Endodermal cell (in vitro differentiated cells): ENCODE results near the gene CHCHD3. TPM values are rescaled to one million over a fixed set of nuclear protein-coding genes. Genes with fewer than 3 reads are reported as not detected.
A peak's percentile ranks its signal among the peaks of the same experiment; 100 is the strongest.
"Not testable (repeated sequence)": the region's sequence is repeated elsewhere in the genome, so short reads cannot be mapped to it uniquely, and the experiment has no call there.

Experiments used
- DNase-seq: peaks from one replicate; pipeline ENCODE4 v3.0.0-alpha.2; 2017
- H3K27ac ChIP-seq: 2 replicates; pipeline ENCODE4 v1.5.1; 2013; ENCODE audit warnings: mild to moderate bottlenecking, low read depth, low read length, moderate library complexity
- H3K27me3 ChIP-seq: 2 replicates; pipeline ENCODE4 v1.6.1; 2013; ENCODE audit warnings: mild to moderate bottlenecking, low read length, moderate library complexity; ENCODE audit not compliant: insufficient read depth, control insufficient read depth, poor library complexity, severe bottlenecking
- H3K36me3 ChIP-seq: 2 replicates; pipeline ENCODE4 v1.7.0; 2013; ENCODE audit warnings: mild to moderate bottlenecking, low read length, moderate library complexity; ENCODE audit not compliant: control insufficient read depth, insufficient read depth
- H3K4me1 ChIP-seq: one replicate; pipeline ENCODE4 v1.7.0; 2013; ENCODE audit warnings: low read length; ENCODE audit not compliant: control insufficient read depth, insufficient read depth
- H3K4me3 ChIP-seq: 2 replicates; pipeline ENCODE4 v1.5.1; 2013; ENCODE audit warnings: mild to moderate bottlenecking, low read length, moderate library complexity
- H3K9ac ChIP-seq: 2 replicates; pipeline ENCODE4 v1.6.1; 2013; ENCODE audit warnings: mild to moderate bottlenecking, low read length, moderate library complexity; ENCODE audit not compliant: poor library complexity, severe bottlenecking; ENCODE audit errors: extremely low read depth
- H3K9me3 ChIP-seq: 2 replicates; pipeline ENCODE4 v1.6.1; 2013; ENCODE audit warnings: mild to moderate bottlenecking, low read length, moderate library complexity; ENCODE audit not compliant: control insufficient read depth
- H3K27ac Mint-ChIP-seq: 2 replicates; pipeline ENCODE4 v1.8.0; 2020; ENCODE audit warnings: mixed read lengths
- H3K27me3 Mint-ChIP-seq: 2 replicates; pipeline ENCODE4 v1.8.0; 2021; ENCODE audit warnings: mild to moderate bottlenecking, mixed read lengths; ENCODE audit not compliant: insufficient read depth
- H3K36me3 Mint-ChIP-seq: 2 replicates; pipeline ENCODE4 v1.8.0; 2020; ENCODE audit warnings: low read depth, mixed read lengths
- H3K4me1 Mint-ChIP-seq: 2 replicates; pipeline ENCODE4 v1.8.0; 2020; ENCODE audit warnings: mixed read lengths
- H3K4me3 Mint-ChIP-seq: 2 replicates; pipeline ENCODE4 v1.8.0; 2020; ENCODE audit warnings: mild to moderate bottlenecking, moderate library complexity, mixed read lengths
- H3K9me3 Mint-ChIP-seq: 2 replicates; pipeline ENCODE4 v1.8.0; 2020; ENCODE audit warnings: mild to moderate bottlenecking, mixed read lengths
- CTCF ChIP-seq: fragments of 200-600 bp; sonication (generic); conservative IDR thresholded peaks from 2 replicates; pipeline ENCODE4 v1.5.0; 2021; ENCODE audit warnings: antibody characterized with exemption, mild to moderate bottlenecking
- WGBS, 2 experiments: methylation state at CpG; one replicate each; pipeline versions ENCODE4 v1.1.5 to v1.1.7; 2013; ENCODE audit warnings: missing lambda C conversion rate in 2 of 2, mixed read lengths in 1 of 2; ENCODE audit not compliant: insufficient coverage in 1 of 2, insufficient read length in 1 of 2; 5-methylcytosine and 5-hydroxymethylcytosine counted together
- total RNA-seq, 2 donors: library from RNA; stranded (reverse); fragmentation: NEBNext Ultra II Directional in 1 of 2; extraction: Animal tissue kit (Norgen Biotek cat#: 25700) in 1 of 2; gene quantifications; 2 replicates in 1 of 2; 3 replicates in 1 of 2; pipeline ENCODE4 v1.2.1, GENCODE V29; 2021

The CHCHD3 gene
- total RNA-seq, 2 donors from 2014 or later, result 70.4 to 75.2 TPM

GRCh38 chr7:132930881-132931280, 151.0 kb downstream of the CHCHD3 start:
- WGBS, 2 experiments, result 76% methylated on average over 4 of the region's 4 CpGs; no CpG with 5 or more reads in 1 of the 2 experiments
- H3K9me3 Mint-ChIP-seq, result no peaks in the 10 kb centered on the region

GRCh38 chr7:132929944-132930343, 151.9 kb downstream of the CHCHD3 start:
- not testable (repeated sequence) for H3K9ac ChIP-seq, H3K27me3 ChIP-seq, H3K9me3 ChIP-seq, H3K4me1 ChIP-seq, H3K9me3 Mint-ChIP-seq, H3K27me3 Mint-ChIP-seq, H3K27ac ChIP-seq, H3K36me3 Mint-ChIP-seq, H3K4me3 ChIP-seq, H3K4me3 Mint-ChIP-seq, H3K27ac Mint-ChIP-seq, H3K36me3 ChIP-seq, DNase-seq
- H3K4me1 Mint-ChIP-seq, result peaks cover 12% of the 10 kb centered on the region
- WGBS, 2 experiments, result 93 to 100% methylated on average over 1 to 5 of the region's 5 CpGs

More at GRCh38 chr7:132930881-132931280, 151.0 kb downstream of the CHCHD3 start:
- Mint-ChIP-seq H3K27me3 (no peaks in the 10 kb centered on the region), H3K36me3 (peaks cover 5% of the 10 kb centered on the region), H3K4me1 (peaks cover 12% of the 10 kb centered on the region), H3K27ac (no peak overlapping the region), H3K4me3 (no peak overlapping the region)
- DNase-seq, result peak; percentile 64
- TF ChIP-seq CTCF, result peak; percentile 79
- H3K27ac ChIP-seq, result no peak overlapping the region
- no peaks in the 10 kb centered on the region for H3K4me1 ChIP-seq
- H3K36me3 ChIP-seq, result no peaks in the 10 kb centered on the region
- H3K9ac ChIP-seq, result no peak overlapping the region
- H3K4me3 ChIP-seq, result no peak overlapping the region
- no peaks in the 10 kb centered on the region for H3K27me3 ChIP-seq
- peaks cover 6% of the 10 kb centered on the region for H3K9me3 ChIP-seq

DNA sequence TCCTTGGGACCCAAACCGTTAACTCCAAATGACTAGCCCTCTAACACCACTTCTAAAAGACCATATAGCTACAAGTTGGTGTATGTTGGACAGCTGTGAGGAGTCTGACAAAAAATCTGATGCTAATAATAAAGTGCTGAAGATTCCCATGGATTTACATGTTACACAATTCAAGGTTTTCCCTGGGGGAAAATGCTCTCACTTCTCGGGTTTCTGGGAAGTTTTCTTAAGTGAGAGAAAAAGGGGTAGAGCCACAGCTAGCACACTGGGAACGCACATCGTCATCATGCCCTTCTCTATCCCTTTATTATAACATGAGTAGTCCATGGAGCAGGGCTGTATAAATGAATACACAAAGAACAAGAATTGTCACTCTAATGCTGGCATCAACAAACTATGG, 162.1 kb downstream of the CHCHD3 start:
- no peaks in the 10 kb centered on the region for H3K9me3 ChIP-seq

More for the DNA sequence above, 162.1 kb downstream of the CHCHD3 start:
- 93% methylated on average over 4 of the region's 4 CpGs; no CpG with 5 or more reads in 1 of the 2 experiments for WGBS, 2 experiments
- Histone ChIP-seq H3K36me3 (no peaks in the 10 kb centered on the region), H3K27ac (no peak overlapping the region), H3K4me1 (peaks cover 3% of the 10 kb centered on the region), H3K9ac (no peak overlapping the region), H3K4me3 (no peak overlapping the region), H3K27me3 (no peaks in the 10 kb centered on the region)
- no peaks in the 10 kb centered on the region for H3K9me3 Mint-ChIP-seq
- H3K4me3 Mint-ChIP-seq, result no peak overlapping the region
- peaks cover 19% of the 10 kb centered on the region for H3K4me1 Mint-ChIP-seq
- TF ChIP-seq CTCF, result no peak
- no peak for DNase-seq
- H3K27ac Mint-ChIP-seq, result no peak overlapping the region
- no peaks in the 10 kb centered on the region for H3K27me3 Mint-ChIP-seq
- H3K36me3 Mint-ChIP-seq, result peaks cover 8% of the 10 kb centered on the region
